Common myeloid progenitor, CD34-positive (primary cell): ENCODE measurements around the gene TGFBR2.

Source experiments
- CTCF ChIA-PET: fragments of 350-600 bp; sonication (Branson Sonifier 250); formaldehyde crosslinking; loops from one replicate; lab custom pipeline; 2021; ENCODE audit warnings: antibody characterized with exemption; lab: Charles Lee
- POLR2A ChIA-PET: fragments of 350-600 bp; sonication (Branson Sonifier 250); formaldehyde crosslinking; loops from one replicate; lab custom pipeline; 2021; ENCODE audit warnings: antibody characterized with exemption; lab: Charles Lee
- DNase-seq, 3 donors: peaks; one replicate each; pipeline versions ENCODE4 v3.0.0 to v3.0.0-alpha.2; 2013
- H3K27ac ChIP-seq, 2 experiments: 1 replicate in 1 of 2; 2 replicates in 1 of 2; pipeline ENCODE4 v1.7.0; 2013; ENCODE audit warnings: inconsistent platforms in 2 of 2, low read length in 2 of 2, mild to moderate bottlenecking in 2 of 2, low read depth in 1 of 2, moderate library complexity in 1 of 2; ENCODE audit not compliant: severe bottlenecking in 2 of 2, insufficient read depth in 1 of 2, poor library complexity in 1 of 2
- H3K27me3 ChIP-seq, 5 experiments: replicated peaks in 2 of 5; 1 replicate in 3 of 5; 2 replicates in 2 of 5; pipeline versions ENCODE4 v1.6.1 to v1.7.0; 2013; ENCODE audit warnings: low read length in 4 of 5, mild to moderate bottlenecking in 2 of 5, moderate library complexity in 2 of 5, inconsistent platforms in 1 of 5; ENCODE audit not compliant: insufficient read depth in 5 of 5, control insufficient read depth in 4 of 5
- H3K36me3 ChIP-seq, 4 experiments: 1 replicate in 2 of 4; 2 replicates in 2 of 4; pipeline versions ENCODE4 v1.6.1 to v1.7.0; 2013; ENCODE audit warnings: low read length in 3 of 4, control low read depth in 1 of 4, mild to moderate bottlenecking in 1 of 4; ENCODE audit not compliant: control insufficient read depth in 4 of 4, insufficient read depth in 4 of 4
- H3K4me1 ChIP-seq, 4 experiments: 1 replicate in 3 of 4; 2 replicates in 1 of 4; pipeline versions ENCODE4 v1.6.1 to v1.7.1; 2013; ENCODE audit warnings: low read length in 3 of 4, mild to moderate bottlenecking in 3 of 4, control low read depth in 1 of 4, inconsistent platforms in 1 of 4, moderate library complexity in 1 of 4; ENCODE audit not compliant: control insufficient read depth in 4 of 4, insufficient read depth in 4 of 4; ENCODE audit errors: control extremely low read depth in 1 of 4
- H3K4me3 ChIP-seq, 7 experiments: 1 replicate in 4 of 7; 2 replicates in 3 of 7; pipeline versions ENCODE4 v1.5.1 to v1.7.0; 2013; ENCODE audit warnings: mild to moderate bottlenecking in 7 of 7, low read length in 6 of 7, moderate library complexity in 6 of 7, inconsistent platforms in 2 of 7, low read depth in 2 of 7, control low read depth in 1 of 7; ENCODE audit not compliant: insufficient read depth in 4 of 7, control insufficient read depth in 1 of 7; ENCODE audit errors: extremely low read depth in 1 of 7
- H3K9me3 ChIP-seq, 5 experiments: 1 replicate in 4 of 5; 2 replicates in 1 of 5; pipeline versions ENCODE4 v1.6.1 to v1.7.1; 2013; ENCODE audit warnings: low read length in 4 of 5, mild to moderate bottlenecking in 2 of 5, inconsistent platforms in 1 of 5, low read depth in 1 of 5, moderate library complexity in 1 of 5; ENCODE audit not compliant: control insufficient read depth in 4 of 5, insufficient read depth in 2 of 5; ENCODE audit errors: control extremely low read depth in 1 of 5
- WGBS: methylation state at CpG from one replicate; pipeline ENCODE4 v1.1.5; 2013; ENCODE audit not compliant: insufficient coverage; 5-methylcytosine and 5-hydroxymethylcytosine counted together

The TGFBR2 gene

DNA sequence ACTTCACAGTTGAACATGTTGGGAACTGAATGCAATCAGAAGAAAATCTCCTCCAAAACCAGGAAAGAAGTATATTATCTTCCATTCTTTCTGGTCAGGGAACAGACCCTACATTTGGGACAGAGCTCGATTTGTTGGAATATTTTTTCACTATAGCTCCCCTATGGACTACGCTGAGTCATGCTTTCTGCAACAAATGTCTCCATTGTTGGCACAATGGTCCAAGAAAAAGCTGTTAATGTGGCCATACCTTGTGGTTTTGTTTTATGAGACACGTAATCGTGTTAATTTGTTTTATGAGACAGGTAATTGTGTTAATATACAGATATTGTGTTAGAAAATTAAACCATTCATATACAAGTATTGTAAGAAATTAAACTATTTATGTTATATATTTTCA, 101.4 kb downstream of the TGFBR2 start:
- POLR2A ChIA-PET, result no interaction called here
- H3K9me3 ChIP-seq, result peaks cover 0 to 7% (median 4%) of the 10 kb centered on the region in 5 experiments
- 65% methylated on average over 2 of the region's 4 CpGs for WGBS

DNA sequence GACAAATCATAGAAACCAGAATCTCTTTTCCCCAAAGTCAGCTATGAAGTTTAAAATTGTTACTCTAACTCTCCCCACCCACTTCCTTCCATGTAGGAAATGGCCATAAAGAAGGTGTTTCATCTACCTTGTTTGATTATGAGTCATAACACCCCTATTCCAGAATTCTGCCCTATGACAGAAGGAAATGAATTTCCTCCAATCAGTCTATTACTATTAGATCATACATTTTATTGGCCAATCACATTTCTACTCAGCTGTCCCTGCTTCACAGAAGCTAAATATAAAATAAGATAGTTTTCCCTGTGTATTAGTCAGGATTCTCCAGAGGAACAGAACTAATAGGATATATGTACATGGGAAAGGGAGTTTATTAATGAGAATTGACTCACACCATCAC, 102.1 kb downstream of the TGFBR2 start:
- no peaks in the 10 kb centered on the region for H3K4me1 ChIP-seq

More for the DNA sequence above, 101.4 kb downstream of the TGFBR2 start:
- Histone ChIP-seq H3K27ac (no peak overlapping the region), H3K4me3 (no peak overlapping the region), H3K36me3 (no peaks in the 10 kb centered on the region), H3K4me1 (no peaks in the 10 kb centered on the region), H3K27me3 (no peaks in the 10 kb centered on the region)
- no peak for DNase-seq
- CTCF ChIA-PET, result interaction anchor here (1.3 kb wide), 1 partner anchor 36 kb away, joined by 3 read pairs; no protein-coding TSS in a partner anchor

GRCh38 chr3:30710017-30710416, 103.6 kb downstream of the TGFBR2 start:
- H3K27me3 ChIP-seq, result no peaks in the 10 kb centered on the region
- DNase-seq, result no peak
- POLR2A ChIA-PET, result no interaction called here
- H3K9me3 ChIP-seq, result peaks cover 0 to 10% (median 2%) of the 10 kb centered on the region in 5 experiments
- WGBS, result 100% methylated on average over 1 of the region's 7 CpGs
- no peak overlapping the region for H3K27ac ChIP-seq
- no peaks in the 10 kb centered on the region for H3K36me3 ChIP-seq
- no peaks in the 10 kb centered on the region for H3K4me1 ChIP-seq
- CTCF ChIA-PET, result no interaction called here
- no peak overlapping the region for H3K4me3 ChIP-seq

More for the DNA sequence above, 102.1 kb downstream of the TGFBR2 start:
- DNase-seq, result no peak
- H3K27ac ChIP-seq, result no peak overlapping the region
- no peak overlapping the region for H3K4me3 ChIP-seq
- POLR2A ChIA-PET, result no interaction called here
- H3K36me3 ChIP-seq, result no peaks in the 10 kb centered on the region
- no peaks in the 10 kb centered on the region for H3K27me3 ChIP-seq
- CTCF ChIA-PET, result interaction anchor here (1.3 kb wide), 1 partner anchor 36 kb away, joined by 3 read pairs; no protein-coding TSS in a partner anchor
- peaks cover 0 to under 1% (median under 1%) of the 10 kb centered on the region in 5 experiments for H3K9me3 ChIP-seq

- POLR2A ChIA-PET, result no interaction called here
- CTCF ChIA-PET, result no interaction called here
- H3K27ac ChIP-seq, result no peak overlapping the region
- H3K27me3 ChIP-seq, result no peaks in the 10 kb centered on the region
- peaks cover 0 to 12% (median 2%) of the 10 kb centered on the region in 5 experiments for H3K9me3 ChIP-seq
- H3K4me3 ChIP-seq, result no peak overlapping the region
- H3K4me1 ChIP-seq, result no peaks in the 10 kb centered on the region
- DNase-seq, result peak in 2 of 3 donors; percentile 35 to 51
- no peaks in the 10 kb centered on the region for H3K36me3 ChIP-seq
These were observed 104.8 kb downstream of the TGFBR2 start for GRCh38 chr3:30711151-30711550.

GRCh38 chr3:30711867-30712266, 105.5 kb downstream of the TGFBR2 start:
- ChIA-PET POLR2A (no interaction called here), CTCF (interaction anchor here (1.4 kb wide), 1 partner anchor 39 kb away, joined by 3 read pairs; no protein-coding TSS in a partner anchor)
- H3K9me3 ChIP-seq, result peaks cover 0 to 12% (median 2%) of the 10 kb centered on the region in 5 experiments
- H3K4me1 ChIP-seq, result no peaks in the 10 kb centered on the region
- no peak for DNase-seq
- no peak overlapping the region for H3K27ac ChIP-seq
- H3K27me3 ChIP-seq, result no peaks in the 10 kb centered on the region
- no peak overlapping the region for H3K4me3 ChIP-seq
- no peaks in the 10 kb centered on the region for H3K36me3 ChIP-seq
- no CpG with 5 or more reads among the region's 2 CpGs for WGBS

DNA sequence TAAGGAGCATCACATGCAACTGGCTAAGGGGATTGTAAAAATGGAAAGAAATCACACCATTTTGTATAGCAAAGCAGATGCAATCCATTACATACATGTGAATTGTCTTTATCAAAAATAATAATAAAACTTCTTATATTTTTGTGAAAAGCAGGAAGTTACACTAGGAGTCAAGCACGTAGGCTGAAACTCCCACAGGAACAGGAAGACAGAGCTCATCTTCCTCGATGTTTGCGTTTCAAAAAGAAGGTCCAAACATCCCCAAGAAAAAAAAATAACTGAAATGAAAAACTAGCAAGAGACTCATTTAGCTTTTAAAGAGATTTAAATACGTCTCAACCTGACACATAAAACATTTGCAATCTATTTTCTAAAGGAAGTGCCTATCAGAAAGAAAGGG, 106.6 kb downstream of the TGFBR2 start:
- CTCF ChIA-PET, result interaction anchor here (1.4 kb wide), 1 partner anchor 38 kb away, joined by 3 read pairs; no protein-coding TSS in a partner anchor
- H3K9me3 ChIP-seq, result peaks cover 0 to 12% (median 2%) of the 10 kb centered on the region in 5 experiments
- H3K4me1 ChIP-seq, result no peaks in the 10 kb centered on the region
- H3K4me3 ChIP-seq, result no peak overlapping the region
- no peaks in the 10 kb centered on the region for H3K36me3 ChIP-seq
- 17% methylated on average over 1 of the region's 4 CpGs for WGBS
- POLR2A ChIA-PET, result no interaction called here
- no peak overlapping the region for H3K27ac ChIP-seq
- no peak for DNase-seq
- no peaks in the 10 kb centered on the region for H3K27me3 ChIP-seq

GRCh38 chr3:30713885-30714503, 107.6 kb downstream of the TGFBR2 start:
- Histone ChIP-seq H3K4me1 (no peaks in the 10 kb centered on the region), H3K27ac (no peak overlapping the region), H3K36me3 (no peaks in the 10 kb centered on the region), H3K9me3 (peaks cover 0 to 12% (median 2%) of the 10 kb centered on the region in 5 experiments), H3K27me3 (no peaks in the 10 kb centered on the region), H3K4me3 (no peak overlapping the region)
- ChIA-PET CTCF (no interaction called here), POLR2A (no interaction called here)
- no peak for DNase-seq
- 100% methylated on average over 3 of the region's 3 CpGs for WGBS
